D721Med (cell line): ENCODE data around the gene EPHA1.

Experiments
- DNase-seq: peaks from one replicate; pipeline ENCODE4 v3.0.0; 2011; ENCODE audit warnings: low spot score; ENCODE audit not compliant: insufficient read length
- FAIRE-seq: peaks from 2 replicates; lab custom pipeline; 2011; peaks lifted over from hg19 to GRCh38; lab: Jason Lieb, UNC
- CTCF ChIP-seq: IDR thresholded peaks from 2 replicates; pipeline ENCODE4 v1.5.1; 2012; ENCODE audit warnings: mild to moderate bottlenecking, control low read depth; ENCODE audit not compliant: insufficient read depth; ENCODE audit errors: missing control alignments

EPHA1 gene

GRCh38 chr7:143444063-143444782 is 35.6 kb upstream of the EPHA1 start:
- no peak for TF ChIP-seq CTCF
- DNase-seq (no peak), FAIRE-seq (no peak)

DNA sequence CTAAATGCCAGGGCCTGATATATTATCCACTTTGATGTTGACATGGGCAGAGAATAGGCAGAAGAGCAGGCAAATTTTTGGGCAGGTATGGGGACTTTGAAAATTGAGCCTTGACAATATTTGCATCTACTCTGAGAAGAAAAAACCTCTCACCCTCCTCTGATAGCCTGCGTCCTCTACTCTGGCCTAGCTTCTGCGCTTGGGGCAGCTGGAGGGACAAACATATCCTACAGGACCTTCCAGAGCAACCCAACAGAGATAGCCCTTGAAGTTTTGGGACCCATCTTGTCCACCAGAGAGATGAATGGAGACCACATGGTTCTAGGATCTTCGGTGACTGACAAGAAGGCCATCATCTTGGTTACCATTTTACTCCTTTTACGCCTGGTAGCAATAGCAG is 34.5 kb upstream of the EPHA1 start, which contains the start of gene TAS2R60:
TSS of gene TAS2R60 (plus strand) at position 301 of the 400 bp plus-strand sequence. CDS start at position 301, 0 bp downstream.
- TF ChIP-seq CTCF: no peak
- no peak for DNase-seq
- no peak for FAIRE-seq

GRCh38 chr7:143439866-143440265 is 31.2 kb upstream of the EPHA1 start:
- DNase-seq: no peak
- no peak for TF ChIP-seq CTCF
- no peak for FAIRE-seq

GRCh38 chr7:143437578-143437977 is 28.9 kb upstream of the EPHA1 start:
- DNase-seq: no peak
- no peak for TF ChIP-seq CTCF
- no peak for FAIRE-seq

DNA sequence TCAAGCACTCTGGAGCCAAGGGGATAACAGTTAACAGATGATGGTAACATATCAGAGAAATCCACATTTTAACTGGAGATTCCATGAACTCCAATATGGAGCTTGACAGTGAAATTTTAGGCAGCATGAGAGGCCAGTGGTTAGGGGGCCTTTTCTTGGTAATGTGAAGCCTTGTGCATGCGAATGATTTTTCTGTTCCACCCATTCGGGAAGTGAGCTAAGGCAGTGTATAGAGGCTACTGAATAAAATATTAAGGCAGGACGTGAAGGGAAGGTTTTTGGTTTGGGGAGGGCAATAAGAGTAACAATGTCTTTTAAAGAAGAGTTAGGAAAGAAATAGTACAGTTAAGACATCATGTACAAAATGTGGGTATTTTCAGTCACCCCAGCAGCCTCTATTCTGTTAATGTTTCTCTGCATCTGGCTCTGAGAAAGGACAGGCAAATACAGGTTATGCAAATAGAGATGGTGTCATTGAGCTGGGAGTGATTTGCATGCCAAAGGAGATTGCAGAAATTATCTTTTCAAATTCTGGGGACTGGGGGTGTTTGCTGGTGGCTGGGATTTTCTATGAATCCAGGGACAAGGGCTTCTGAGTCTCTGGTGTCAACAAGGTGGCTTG is 27.8 kb upstream of the EPHA1 start:
- no peak for DNase-seq
- no peak for TF ChIP-seq CTCF
- no peak for FAIRE-seq

DNA sequence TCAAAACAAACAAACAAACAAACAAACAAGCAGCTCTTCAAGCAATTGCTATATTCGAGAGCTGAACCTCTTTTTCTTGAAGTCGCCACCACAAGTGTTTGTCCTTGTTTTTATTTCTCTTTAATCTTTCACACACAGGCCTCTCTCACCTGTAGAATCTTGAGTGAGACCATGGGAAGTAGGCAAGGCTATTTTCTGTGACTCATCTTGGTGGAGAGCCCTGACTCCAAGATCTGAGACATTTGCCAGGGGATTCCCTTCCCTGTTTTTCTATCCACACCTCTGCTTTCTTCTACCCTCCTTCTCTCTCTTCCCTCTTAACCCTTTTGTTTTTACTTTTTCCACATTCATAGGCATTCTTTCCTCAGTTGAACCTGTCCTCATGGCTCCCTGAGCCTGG is 26.6 kb upstream of the EPHA1 start:
- FAIRE-seq (no peak), DNase-seq (no peak)
- TF ChIP-seq CTCF: no peak

DNA sequence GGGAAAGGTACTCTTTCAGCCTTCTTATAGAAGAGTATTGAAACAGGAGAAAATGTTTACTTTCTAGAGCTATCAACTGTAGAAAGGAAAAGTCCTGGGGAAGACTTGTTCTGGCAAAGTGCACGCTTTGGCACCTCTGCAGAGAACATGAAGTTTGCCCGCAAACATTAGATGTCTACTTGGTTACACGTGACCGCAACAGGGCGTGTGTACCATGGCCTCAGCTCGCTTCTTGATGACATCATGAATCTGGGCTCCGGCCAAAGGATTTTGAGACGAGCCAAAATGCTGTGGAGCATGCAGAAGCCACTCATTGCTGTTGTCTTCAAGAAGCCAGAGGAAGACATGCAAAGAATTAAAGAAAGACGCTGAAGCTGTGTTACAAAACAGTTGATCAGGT is 26.0 kb upstream of the EPHA1 start:
- no peak for TF ChIP-seq CTCF
- FAIRE-seq: no peak
- no peak for DNase-seq
